ENCODE measurements around the gene MEIG1.

DNA sequence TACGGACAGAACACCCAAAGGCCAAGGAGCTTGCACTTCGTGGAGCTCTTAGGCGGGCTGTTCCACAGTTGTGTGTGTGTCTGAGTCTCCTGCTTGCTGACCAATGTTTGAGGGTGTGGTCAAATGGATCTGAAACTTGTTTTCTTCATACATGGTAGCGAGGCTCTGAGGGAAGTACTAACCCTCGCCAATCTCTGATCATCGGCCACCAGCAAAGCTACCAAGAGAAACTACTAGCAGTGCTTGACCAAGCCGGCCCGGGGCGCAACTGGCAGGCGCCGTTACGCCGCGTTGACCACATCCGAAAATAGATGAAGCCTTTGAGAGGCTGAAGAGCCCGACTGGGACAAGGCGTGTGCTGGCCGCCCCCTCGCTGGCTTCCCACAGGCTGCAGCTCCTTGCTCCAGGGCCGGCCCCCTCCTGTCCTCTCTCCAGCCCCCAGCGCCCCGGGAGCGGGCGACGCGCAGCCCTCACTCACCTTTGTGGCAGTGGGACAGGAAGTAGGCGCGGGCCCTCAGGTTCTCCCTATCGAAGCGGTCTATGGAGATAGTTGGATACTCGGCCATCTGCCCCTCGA is 5.7 kb upstream of the MEIG1 start:
- TF ChIP-seq, protein P1, sequence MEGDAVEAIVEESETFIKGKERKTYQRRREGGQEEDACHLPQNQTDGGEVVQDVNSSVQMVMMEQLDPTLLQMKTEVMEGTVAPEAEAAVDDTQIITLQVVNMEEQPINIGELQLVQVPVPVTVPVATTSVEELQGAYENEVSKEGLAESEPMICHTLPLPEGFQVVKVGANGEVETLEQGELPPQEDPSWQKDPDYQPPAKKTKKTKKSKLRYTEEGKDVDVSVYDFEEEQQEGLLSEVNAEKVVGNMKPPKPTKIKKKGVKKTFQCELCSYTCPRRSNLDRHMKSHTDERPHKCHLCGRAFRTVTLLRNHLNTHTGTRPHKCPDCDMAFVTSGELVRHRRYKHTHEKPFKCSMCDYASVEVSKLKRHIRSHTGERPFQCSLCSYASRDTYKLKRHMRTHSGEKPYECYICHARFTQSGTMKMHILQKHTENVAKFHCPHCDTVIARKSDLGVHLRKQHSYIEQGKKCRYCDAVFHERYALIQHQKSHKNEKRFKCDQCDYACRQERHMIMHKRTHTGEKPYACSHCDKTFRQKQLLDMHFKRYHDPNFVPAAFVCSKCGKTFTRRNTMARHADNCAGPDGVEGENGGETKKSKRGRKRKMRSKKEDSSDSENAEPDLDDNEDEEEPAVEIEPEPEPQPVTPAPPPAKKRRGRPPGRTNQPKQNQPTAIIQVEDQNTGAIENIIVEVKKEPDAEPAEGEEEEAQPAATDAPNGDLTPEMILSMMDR (IDR thresholded peaks at IDR 0.05), result no peak
- TF ChIP-seq POLR2AphosphoS5 (IDR thresholded peaks at IDR 0.05) (no peak), EP300 (IDR thresholded peaks at IDR 0.05) (no peak), POLR2A (IDR thresholded peaks at IDR 0.05) (no peak)
